Gastroesophageal sphincter (tissue), 4 donors: ENCODE measurements around the gene RHOV. TPM values are rescaled to one million over a fixed set of nuclear protein-coding genes. Genes with fewer than 3 reads are reported as not detected.

ENCODE experiments used
- ATAC-seq: fragments of 150-250 bp; one replicate; pipeline ENCODE4 v1.9.1; 2016; ENCODE audit warnings: mild to moderate bottlenecking, moderate library complexity
- H3K27ac ChIP-seq, 4 donors: fragments of 200-600 bp; sonication (generic) in 3 of 4; 1 replicate in 3 of 4; 2 replicates in 1 of 4; pipeline ENCODE4 v1.5.1; 2016 to 2019
- H3K27me3 ChIP-seq: fragments of 200-600 bp; sonication (generic); one replicate; pipeline ENCODE4 v1.5.1; 2019
- H3K36me3 ChIP-seq, 2 donors: fragments of 200-600 bp; sonication (generic); one replicate each; pipeline ENCODE4 v1.5.1; 2019; ENCODE audit warnings: control low read depth in 1 of 2
- H3K4me1 ChIP-seq, 3 donors: fragments of 200-600 bp; sonication (generic); 1 replicate in 2 of 3; 2 replicates in 1 of 3; pipeline ENCODE4 v1.5.1; 2016 to 2019; ENCODE audit warnings: control low read depth in 2 of 3
- H3K4me3 ChIP-seq, 2 donors: fragments of 200-600 bp; sonication (generic); one replicate each; pipeline ENCODE4 v1.5.1; 2019; ENCODE audit warnings: mild to moderate bottlenecking in 1 of 2, moderate library complexity in 1 of 2
- H3K9me3 ChIP-seq, 3 donors: fragments of 200-600 bp; sonication (generic); one replicate each; pipeline ENCODE4 v1.5.1; 2017 to 2019; ENCODE audit warnings: control low read depth in 2 of 3
- CTCF ChIP-seq, 4 experiments: fragments of 200-600 bp in 2 of 4; fragments of 450-650 bp in 2 of 4; sonication (generic) in 1 of 4; IDR thresholded peaks; one replicate each; pipeline ENCODE4 v1.5.1; 2017 to 2019; ENCODE audit warnings: antibody characterized with exemption in 4 of 4, mild to moderate bottlenecking in 2 of 4, moderate library complexity in 2 of 4
- EP300 ChIP-seq: sonication (generic); formaldehyde crosslinking; IDR thresholded peaks from one replicate; pipeline ENCODE4 v1.6.1; 2017; ENCODE audit warnings: antibody characterized with exemption, mild to moderate bottlenecking
- POLR2A ChIP-seq, 2 donors: fragments of 450-650 bp; IDR thresholded peaks; one replicate each; pipeline ENCODE4 v1.6.1; 2017; ENCODE audit warnings: antibody characterized with exemption in 2 of 2, mild to moderate bottlenecking in 2 of 2, moderate library complexity in 1 of 2
- POLR2AphosphoS5 ChIP-seq: sonication (generic); formaldehyde crosslinking; IDR thresholded peaks from one replicate; pipeline ENCODE4 v1.6.1; 2017; ENCODE audit warnings: antibody characterized with exemption
- WGBS, 2 donors: methylation state at CpG; one replicate each; pipeline ENCODE4 v1.1.5; 2018; ENCODE audit warnings: low coverage in 1 of 2; 5-methylcytosine and 5-hydroxymethylcytosine counted together
- total RNA-seq, 4 donors: library from RNA; depleted of rRNA; stranded (reverse); fragments of >200 nt; gene quantifications; one replicate each; pipeline ENCODE4 v1.1.0, GENCODE V29; 2016

Gene RHOV
- total RNA-seq, 4 donors from 2014 or later = 7.0 TPM; not detected in 3

GRCh38 chr15:40892447-40893012 lies 18.5 kb upstream of the RHOV start:
- H3K4me3 ChIP-seq = no peak overlapping the region
- peaks cover 0 to 16% of the 10 kb centered on the region in 2 donors for H3K36me3 ChIP-seq
- H3K9me3 ChIP-seq = no peaks in the 10 kb centered on the region
- H3K27me3 ChIP-seq = no peaks in the 10 kb centered on the region
- ATAC-seq = no peak
- H3K4me1 ChIP-seq = peaks cover 0 to 34% (median 11%) of the 10 kb centered on the region in 3 donors
- H3K27ac ChIP-seq = no peak overlapping the region
- TF ChIP-seq EP300 = no peak
- no peak for TF ChIP-seq CTCF (IDR thresholded peaks at IDR 0.05)
- no peak for TF ChIP-seq POLR2AphosphoS5
- no peak for TF ChIP-seq POLR2A (IDR thresholded peaks at IDR 0.05)
- 100% methylated on average over 1 to 2 of the region's 2 CpGs for WGBS, 2 donors

- ATAC-seq = no peak
- Histone ChIP-seq H3K27me3 (no peaks in the 10 kb centered on the region), H3K9me3 (no peaks in the 10 kb centered on the region), H3K27ac (no peak overlapping the region), H3K4me3 (no peak overlapping the region), H3K4me1 (peaks cover 0 to 32% (median 11%) of the 10 kb centered on the region in 3 donors), H3K36me3 (peaks cover 0 to 12% of the 10 kb centered on the region in 2 donors)
- WGBS, 2 donors = 11 to 15% methylated on average over 3 to 4 of the region's 4 CpGs
- TF ChIP-seq POLR2AphosphoS5 (no peak), POLR2A (IDR thresholded peaks at IDR 0.05) (no peak), CTCF (IDR thresholded peaks at IDR 0.05) (peak in 3 of 4 experiments; percentile 21 to 62 (median 55)), EP300 (no peak)
Measured at GRCh38 chr15:40891810-40892446, 17.9 kb upstream of the RHOV start.

GRCh38 chr15:40891138-40891537 lies 17.1 kb upstream of the RHOV start:
- no peak for ATAC-seq
- H3K4me1 ChIP-seq = peaks cover 0 to 24% (median 11%) of the 10 kb centered on the region in 3 donors

GRCh38 chr15:40889112-40889511 lies 15.1 kb upstream of the RHOV start:
- no peaks in the 10 kb centered on the region for H3K36me3 ChIP-seq
- no peak overlapping the region for H3K27ac ChIP-seq
- H3K4me1 ChIP-seq = peaks cover 0 to 9% (median 5%) of the 10 kb centered on the region in 3 donors
- ATAC-seq = no peak
- H3K4me3 ChIP-seq = no peak overlapping the region
- no peaks in the 10 kb centered on the region for H3K9me3 ChIP-seq
- H3K27me3 ChIP-seq = no peaks in the 10 kb centered on the region
- no peak for TF ChIP-seq POLR2AphosphoS5

More at GRCh38 chr15:40891138-40891537, 17.1 kb upstream of the RHOV start:
- Histone ChIP-seq H3K36me3 (peaks cover 0 to 4% of the 10 kb centered on the region in 2 donors), H3K4me3 (no peak overlapping the region), H3K9me3 (no peaks in the 10 kb centered on the region), H3K27me3 (no peaks in the 10 kb centered on the region), H3K27ac (no peak overlapping the region)
- WGBS, 2 donors = 83 to 97% methylated on average over 4 to 5 of the region's 5 CpGs
- TF ChIP-seq EP300 (no peak), CTCF (IDR thresholded peaks at IDR 0.05) (no peak), POLR2A (IDR thresholded peaks at IDR 0.05) (no peak), POLR2AphosphoS5 (no peak)

- no peaks in the 10 kb centered on the region for H3K4me1 ChIP-seq
- H3K27me3 ChIP-seq = no peaks in the 10 kb centered on the region
- no peaks in the 10 kb centered on the region for H3K36me3 ChIP-seq
- WGBS, 2 donors = 80% methylated on average over 1 of the region's 1 CpG; no CpG with 5 or more reads in 1 of the 2 donors
- no peaks in the 10 kb centered on the region for H3K9me3 ChIP-seq
- no peak overlapping the region for H3K4me3 ChIP-seq
- ATAC-seq = no peak
- no peak for TF ChIP-seq POLR2A (IDR thresholded peaks at IDR 0.05)
- TF ChIP-seq EP300 = no peak
- TF ChIP-seq CTCF (IDR thresholded peaks at IDR 0.05) = no peak
- TF ChIP-seq POLR2AphosphoS5 = no peak
- H3K27ac ChIP-seq = no peak overlapping the region
Measured at GRCh38 chr15:40886586-40886985, 12.6 kb upstream of the RHOV start.
